HG02938 (cell line): ENCODE data around the gene SMURF1.
"Not testable (repeated sequence)": the region's sequence is repeated elsewhere in the genome, so short reads cannot be mapped to it uniquely, and the experiment has no call there.

Experiments
- ATAC-seq: cut with Tn5 transposase; IDR thresholded peaks from one replicate; pipeline ENCODE4 v1.9.1; 2021; ENCODE audit warnings: mild to moderate bottlenecking, moderate library complexity; ENCODE audit not compliant: unreplicated experiment

Gene SMURF1

DNA sequence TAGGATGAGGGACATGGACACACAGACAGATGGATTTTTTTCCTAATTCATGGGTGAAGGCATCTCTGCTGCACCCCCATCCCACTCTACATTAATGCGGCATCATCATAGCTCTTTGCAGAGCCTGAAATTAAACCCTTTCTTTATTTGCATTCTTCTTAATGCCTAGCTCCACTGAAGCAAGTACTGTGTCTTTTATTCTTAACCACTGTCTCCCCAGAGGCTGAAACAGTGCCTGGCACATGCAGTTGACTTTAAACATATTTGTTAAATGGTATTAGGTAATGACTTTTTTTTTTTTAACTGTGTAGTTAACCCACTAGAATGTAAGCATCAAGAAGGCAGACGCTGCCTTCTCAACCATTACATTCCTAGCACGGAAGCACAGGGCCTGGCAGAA lies 73.5 kb downstream of the SMURF1 start:
- ATAC-seq = no peak

DNA sequence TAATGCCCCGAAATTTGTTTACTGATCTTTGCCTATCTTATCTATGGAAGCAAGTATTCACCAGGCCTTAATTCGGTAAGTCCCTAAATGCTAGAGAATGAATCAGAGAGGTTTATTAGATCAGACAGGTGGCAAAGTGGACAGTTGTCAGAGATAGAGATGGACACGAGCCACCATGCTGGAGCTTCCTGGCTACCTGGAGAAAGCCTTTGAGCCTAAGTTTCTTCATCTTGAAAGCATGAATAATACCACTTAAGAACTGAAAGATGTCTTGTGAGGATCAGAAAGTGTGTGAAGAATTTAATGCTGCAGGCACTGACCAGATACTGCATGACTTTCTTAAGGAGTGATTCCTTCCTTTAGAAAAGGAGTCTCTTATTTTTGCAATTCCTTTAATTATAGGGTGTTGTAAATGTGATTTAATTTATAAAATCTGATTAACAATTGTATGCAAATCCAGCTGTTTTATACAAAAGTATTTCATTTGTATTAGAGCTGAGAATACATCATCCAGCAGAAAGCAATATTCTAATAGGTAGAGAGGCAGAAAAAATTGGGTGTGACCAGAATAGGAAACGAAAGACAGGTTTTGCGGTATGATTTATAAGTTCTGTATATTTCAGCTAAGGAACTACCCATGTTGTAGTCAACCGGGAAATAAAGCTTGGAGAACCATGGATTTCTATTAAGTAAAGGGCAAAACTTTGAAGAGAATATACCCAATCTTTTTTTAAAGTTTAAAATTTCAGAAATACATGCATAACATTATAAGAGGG lies 82.7 kb downstream of the SMURF1 start:
- ATAC-seq = no peak

DNA sequence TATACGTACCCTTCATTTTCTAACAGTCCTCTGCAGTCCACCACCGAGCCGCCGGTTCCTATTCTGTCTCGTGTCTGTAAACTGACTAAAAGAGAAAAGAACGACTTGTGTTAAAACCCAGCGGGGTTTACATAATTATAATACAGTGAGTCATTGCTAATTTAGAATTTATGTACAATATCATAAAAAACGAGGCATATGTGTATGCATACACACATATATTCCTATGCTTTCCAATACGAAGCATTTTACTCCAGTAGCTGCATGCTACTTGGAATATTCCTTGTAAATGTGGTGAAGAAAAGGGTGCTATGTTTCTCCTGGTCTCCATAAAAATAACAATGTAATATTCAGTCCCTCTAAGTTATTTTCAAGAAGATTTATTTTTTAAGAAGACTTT lies 89.1 kb downstream of the SMURF1 start:
- ATAC-seq = no peak

DNA sequence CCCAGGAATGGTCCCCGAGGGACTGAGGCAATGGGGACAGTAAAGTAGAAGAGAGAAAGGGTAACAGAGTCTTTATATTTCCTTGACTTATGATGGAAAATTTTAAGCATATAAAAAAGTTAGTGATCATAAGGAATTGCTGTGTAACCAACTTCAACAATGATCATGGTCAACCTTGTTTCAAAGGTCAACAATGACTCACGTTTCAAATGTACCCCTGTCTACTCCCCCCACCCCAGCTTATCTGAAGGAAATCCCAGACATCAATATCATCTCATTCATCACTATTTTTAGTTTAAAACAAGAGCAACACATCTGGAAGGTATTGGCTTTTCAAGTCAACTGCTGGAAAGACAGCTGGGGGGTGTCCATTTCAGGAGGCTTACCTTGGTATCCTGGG lies 92.9 kb downstream of the SMURF1 start:
- no peak for ATAC-seq

DNA sequence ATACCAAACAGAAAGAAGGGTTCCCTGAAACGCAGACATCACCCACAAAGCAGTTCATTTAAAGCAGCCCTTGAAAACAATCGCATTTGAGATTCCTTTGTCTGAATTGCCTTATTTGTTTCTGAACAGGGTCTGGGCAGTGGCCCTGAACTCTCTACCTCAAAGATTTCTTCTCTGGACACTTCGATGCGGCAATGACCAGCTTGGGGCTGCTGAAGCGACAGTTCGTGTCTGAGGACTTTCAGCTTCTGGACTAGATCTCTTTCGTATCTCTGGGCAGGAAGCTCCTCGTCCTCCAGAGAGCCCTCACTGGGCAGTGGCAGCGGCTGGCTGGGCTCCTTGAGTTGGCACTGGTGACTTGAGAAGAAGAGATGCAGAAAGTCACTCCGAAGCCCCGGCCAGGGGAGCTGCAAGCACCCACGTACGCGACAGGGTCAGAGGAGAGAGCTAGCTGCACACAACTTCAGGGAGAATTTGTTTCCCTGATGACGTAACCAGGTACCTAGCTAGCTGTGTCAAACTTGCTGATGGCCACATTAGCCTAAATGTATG lies 96.3 kb downstream of the SMURF1 start:
- no peak for ATAC-seq

DNA sequence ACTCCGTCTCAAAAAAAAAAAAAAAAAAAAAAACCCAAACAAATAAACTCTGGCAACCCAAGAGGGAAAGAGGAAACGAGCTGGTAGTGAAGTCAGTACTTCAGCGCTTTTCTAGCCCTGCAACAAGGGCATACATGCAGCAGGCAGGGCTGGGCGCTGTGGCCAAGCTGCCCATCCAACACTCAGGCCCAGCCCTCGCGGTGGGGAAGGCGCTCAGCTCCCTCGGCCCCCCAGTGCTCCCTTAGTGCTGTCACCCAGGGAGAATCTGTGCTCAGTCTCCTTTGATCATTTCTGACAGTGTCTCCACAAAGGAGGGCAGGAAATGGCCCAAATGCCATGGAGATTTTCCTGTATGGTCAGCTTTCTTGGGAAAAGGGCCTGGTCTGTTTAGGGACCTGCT lies 97.2 kb downstream of the SMURF1 start:
- no peak for ATAC-seq

DNA sequence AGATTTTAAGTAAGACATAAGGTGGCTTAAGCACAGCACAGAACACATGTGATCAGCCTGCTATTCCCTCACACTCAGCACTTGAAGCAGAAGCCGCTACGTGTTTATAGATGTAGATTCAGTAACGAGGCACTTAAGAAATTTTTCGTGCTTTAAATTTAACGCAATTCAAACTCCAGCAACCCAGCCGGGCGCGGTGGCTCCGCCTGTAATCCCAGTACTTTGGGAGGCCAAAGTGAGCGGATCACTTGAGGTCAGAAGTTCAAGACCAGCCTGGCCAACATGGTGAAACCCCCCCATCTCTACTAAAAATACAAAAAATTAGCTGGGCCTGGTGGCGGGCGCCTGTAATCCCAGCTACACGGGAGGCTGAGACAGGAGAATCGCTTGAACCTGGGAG lies 97.6 kb downstream of the SMURF1 start:
- not testable (repeated sequence) for ATAC-seq

DNA sequence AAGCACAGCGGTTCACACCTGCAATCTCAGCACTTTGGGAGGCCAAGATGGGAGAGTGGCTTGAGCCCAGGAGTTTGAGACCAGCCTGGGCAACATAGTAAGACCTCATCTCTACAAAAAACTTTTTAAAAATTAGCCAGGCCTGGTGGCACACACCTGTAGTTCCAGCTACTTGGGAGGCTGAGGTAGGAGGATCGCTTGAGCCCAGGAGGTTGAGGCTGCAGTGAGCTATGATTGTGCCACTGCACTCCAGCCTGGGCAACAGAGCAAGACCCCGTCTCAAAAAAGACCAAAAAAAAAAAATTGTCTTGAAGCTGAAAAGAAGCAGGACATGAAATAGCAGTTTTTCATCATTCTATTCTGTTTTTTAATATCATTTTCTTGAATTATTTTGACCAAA lies 99.0 kb downstream of the SMURF1 start:
- not testable (repeated sequence) for ATAC-seq

DNA sequence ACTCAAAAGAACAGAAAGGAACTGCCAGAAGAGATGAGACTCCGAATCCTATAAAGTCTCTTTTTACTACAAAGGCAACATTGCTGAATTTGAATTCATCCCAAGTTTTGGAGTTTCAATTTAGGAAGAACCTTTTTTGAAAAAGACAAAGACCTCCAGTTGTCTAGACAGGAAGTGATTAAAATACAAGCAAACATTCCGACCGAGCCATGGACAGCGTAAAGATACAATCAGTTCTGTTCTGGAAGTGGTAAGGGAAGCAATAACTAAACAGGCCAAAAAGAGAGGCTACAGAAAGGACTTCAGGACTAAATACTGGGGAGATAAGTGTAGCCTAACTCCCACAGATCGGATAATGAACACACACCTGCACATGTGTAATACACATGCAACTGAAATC lies 101.0 kb downstream of the SMURF1 start:
- ATAC-seq = no peak

DNA sequence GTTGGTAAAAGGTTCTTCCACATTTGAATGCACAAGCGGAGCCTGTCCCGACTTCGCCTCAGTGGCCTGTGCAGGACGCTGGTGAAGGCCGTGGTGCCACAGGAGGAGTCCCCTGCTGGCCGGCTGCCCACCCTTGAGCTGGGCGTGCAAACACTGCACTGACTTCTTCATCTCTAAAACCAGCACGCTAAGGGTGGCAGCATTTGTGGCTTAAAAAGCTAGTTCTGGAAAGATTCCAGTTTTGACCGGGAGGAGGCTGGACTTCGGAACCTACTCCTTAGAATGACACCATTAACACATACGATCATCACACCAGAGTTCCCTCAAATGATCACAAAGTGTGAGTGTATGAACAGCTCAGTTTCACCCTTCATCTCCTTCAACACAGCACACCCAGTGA lies 102.4 kb downstream of the SMURF1 start:
- ATAC-seq = no peak

DNA sequence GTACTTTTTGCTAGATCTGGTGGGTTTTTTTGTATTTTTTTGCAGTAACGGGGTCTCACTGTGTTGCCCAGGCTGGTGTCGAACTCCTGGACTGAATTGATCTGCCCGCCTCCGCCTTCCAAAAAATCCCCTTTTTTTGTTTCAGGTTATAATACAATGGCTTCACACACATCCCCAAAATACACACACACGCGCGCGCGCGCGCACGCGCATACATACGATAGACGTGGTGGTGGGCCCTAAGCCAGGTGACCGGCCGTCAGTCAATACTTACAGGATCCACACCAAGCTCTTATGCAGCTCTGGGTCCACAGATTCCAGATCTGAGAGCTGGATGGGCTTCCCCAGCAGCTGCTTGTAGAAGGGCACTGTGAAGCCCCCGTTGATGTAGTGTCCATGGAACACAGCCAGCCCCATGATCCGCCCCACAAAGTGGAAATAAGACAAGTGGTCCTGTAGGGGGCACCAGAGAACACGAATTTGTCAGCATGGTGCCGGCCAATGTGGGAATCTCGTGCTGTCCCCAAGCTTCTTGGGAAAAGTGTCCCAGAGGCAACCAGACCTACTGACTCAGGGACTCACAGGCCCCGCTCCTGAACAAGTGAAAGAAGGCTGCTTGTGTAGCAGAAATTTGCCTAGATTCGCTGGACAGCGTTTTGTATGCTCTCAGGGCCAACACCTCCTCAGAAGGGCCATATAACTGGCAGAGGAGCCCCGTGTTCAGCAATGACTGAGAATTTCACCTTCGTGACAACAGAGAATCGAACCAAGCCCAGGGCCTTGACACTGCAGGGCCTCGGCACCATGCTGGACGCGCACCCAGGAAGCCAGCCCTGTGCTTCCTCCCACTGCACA lies 103.6 kb downstream of the SMURF1 start:
- ATAC-seq = no peak

DNA sequence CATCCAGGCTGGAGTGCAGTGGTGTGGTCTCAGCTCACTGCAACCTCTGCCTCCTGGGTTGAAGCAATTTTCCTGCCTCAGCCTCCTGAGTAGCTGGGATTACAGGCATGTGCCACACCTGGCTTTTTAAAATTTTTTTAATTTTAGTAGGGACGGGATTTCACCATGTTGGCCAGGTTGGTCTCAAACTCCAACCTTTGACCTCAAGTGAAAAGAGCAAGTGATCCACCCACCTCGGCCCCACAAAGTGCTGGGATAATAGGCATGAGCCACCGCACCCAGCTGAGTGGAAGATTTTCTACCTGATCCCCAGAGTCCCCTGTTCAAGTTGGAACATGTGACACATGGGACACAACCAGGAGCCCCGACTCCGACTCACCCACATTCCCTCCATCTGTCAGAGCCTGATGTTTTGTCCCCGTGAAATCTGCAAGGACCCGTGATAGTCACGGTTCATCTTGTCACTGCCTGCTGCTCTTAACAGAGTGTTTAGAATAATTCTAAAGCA lies 104.5 kb downstream of the SMURF1 start:
- ATAC-seq = no peak

DNA sequence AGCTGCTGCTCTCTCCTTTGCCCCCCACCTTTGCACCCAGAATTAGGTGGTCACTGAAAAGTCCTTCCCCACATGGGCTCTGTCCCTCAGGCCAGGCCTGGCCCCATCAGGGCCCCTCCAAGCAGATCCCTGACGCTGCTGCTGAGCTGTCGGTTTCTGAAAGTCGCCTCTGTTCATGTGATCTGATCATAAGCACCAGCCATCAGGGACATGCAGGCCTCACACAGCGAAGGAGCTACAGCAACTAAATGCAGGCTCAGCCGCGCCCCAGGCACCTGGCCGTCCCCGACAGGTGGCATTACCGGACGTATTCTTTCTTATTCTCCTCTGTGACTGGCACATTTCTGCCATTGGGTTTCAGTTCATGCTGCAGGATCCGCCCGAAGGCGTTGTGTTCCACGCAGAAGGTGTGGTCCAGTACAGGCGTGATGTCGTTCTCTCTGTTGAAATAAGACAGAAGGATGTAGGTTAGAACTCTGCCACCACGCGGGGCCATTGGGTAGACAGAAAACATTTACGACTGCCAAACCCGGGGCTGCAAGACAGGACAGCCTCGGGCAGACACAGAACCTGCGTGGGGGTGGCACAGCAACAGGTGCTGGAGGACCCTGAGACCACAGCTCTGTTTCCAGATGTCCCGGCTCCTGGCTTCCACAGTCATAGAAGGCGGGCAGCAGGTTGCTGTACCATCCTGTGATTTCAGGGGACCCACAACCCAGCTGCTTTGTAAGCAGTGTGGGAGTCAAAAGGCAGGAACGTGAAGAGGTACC lies 105.6 kb downstream of the SMURF1 start:
- ATAC-seq = no peak

DNA sequence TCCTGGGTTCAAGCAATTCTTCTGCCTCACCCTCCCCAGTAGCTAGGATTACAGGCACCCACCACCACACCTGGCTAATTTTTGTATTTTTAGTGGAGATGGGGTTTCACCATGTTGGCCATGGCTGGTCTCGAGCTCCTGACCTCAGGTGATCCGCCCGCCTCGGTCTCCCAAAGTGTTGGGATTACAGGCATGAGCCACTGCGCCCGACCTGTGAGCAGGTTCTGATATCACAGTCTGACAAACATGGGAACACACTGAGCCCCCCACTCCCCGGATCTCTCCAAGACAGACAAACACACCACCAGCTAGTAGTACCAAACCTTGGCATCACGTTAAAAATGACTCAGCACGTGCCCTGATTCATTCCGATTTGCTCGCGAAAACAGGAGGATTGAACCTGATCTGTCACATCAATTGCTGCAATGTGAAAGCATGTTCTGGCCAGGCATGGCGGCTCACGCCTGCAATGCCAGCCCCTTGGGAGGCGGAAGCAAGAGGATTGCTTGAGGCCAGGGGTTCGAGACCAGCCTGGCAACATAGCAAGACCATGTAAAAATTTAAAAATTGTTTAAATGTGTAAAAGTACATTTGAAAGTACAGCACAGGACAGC lies 106.5 kb downstream of the SMURF1 start:
- ATAC-seq = no peak

DNA sequence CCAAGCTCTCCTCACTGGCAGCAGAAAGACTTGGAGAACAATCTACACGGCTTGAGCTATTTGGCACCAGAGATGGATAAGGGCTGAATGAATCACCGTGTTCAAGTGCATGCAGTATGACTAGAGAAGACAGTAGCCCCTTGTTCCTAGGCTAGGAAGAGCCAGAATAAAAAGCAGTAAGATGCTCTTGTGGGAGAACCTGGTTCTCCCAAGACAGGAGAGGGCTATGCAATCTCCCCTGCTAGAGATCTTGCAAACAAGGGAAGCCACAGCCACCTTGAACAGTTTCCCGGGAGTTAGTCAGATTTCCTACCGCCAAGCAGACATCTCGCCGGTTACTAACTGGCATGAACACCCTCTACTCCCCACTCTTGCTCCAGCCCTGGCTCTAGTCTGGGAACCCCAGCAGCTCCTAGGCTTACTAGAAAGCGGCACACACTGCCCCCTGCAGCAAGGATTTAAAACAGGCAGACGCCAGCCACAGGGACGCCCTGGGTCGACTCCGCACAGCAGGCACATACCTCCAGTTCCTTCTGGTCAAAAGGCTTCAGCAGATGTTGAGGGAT lies 107.3 kb downstream of the SMURF1 start:
- no peak for ATAC-seq

DNA sequence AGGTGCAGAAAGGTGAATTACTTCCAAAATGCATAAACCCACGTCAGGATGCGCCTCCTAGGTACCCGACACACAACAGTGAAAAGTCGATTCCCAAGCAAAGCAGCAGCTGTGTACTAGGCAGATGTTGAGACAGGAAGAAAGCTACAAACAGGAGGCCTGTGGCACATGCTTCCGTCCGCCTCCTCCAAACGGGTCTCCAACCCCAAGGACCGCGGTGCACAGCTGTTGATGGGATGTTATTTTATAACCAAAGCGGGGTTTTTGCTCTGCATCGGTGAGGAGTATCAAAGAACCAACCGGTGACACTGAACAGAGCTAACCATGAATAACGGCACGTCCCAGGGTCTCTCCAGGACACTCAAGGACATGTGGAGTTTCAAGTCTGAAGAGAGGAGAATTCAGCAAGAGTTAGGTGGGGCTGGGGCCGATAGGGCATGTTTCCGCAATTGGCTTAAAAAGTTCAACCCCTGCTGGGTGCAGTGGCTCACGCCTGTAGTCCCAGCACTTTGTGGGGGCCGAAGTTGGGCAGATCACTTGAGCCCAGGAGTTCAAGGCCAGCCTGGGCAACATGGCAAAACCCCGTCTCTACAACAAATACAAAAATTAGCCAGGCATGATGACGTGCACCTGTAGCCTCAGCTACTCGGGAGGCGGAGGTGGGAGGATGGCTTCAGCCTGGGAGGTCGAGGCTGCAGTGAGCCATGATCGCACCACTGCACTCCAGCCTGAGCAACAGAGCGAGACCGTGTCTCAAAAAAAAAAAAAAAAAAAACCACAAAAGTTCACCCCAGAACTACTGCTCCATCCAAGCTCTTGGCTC lies 108.0 kb downstream of the SMURF1 start:
- ATAC-seq = no peak

DNA sequence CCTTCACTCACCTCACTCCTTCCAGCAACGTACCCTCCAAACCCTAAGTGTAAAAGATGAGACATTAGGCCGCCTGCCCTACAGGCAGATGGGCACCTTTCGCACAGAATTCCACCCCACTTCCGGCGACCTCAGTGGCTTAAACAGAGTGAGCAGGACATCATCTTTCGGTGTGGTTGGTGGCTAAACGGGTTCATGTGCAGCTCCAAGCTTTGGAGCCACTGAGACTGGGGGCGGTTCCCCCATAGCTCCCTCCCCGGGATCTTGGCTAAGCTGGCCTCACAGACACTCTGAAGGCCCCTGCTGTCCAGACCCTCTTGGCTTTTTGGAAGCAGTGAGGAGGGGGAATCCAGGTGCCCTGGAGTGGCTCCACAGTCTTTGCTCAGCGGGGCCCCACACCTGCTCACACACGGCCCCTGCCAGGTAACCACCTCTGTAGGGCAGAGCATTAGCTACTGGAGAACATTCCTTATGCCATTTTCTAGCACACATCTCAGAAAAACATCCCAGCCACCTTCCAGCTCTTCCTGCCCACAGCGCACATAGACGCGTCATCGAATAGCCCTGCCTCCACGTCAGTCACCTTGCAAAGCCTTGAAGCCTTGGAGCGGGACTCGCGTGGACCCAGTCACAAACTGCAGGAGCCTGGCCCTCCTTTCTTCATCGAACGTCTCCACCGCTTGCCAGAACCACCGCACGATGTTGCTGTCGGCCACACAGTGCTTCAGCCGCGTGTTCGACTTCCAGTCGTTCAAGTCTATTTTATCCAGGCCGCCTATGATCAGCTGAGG lies 108.8 kb downstream of the SMURF1 start:
- ATAC-seq = no peak

DNA sequence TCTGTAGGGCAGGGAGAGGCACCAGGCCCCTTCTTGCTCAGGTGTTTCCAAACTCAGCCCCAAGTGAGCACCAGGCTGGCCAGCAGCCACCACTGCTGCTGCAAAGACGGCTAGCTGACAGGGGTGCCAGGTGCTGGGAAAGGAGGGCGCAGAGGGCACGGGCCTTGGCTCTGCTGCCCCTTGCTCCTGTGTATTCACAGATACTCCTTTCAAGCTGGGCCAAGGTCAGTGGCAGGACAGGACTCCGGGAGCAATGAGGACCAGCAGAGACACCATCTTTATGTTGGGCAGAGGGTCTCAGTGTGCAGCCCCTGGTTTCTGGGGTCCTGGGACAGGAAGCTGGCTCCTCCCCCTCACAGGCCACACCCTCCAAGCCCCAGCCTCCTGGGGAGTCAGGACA lies 110.1 kb downstream of the SMURF1 start:
- ATAC-seq = no peak

DNA sequence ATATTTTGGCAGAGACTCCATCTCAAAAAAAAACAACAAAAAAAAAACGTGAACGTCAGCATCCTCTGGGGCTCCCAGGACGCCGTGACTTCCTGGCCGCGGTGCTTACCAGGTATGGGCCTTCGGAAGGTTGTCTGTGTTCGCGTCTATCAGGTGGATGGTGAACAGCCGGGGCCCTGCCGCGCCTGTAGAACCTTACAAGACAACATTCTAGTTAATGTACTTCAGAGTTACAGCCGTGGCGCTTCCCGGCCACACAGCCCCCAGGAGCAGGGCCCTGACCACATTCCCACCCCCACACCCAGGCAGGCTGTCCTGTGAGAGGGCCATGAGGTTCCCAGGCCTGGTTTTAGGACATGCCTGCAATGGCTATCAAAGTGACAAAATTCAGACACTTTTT lies 111.0 kb downstream of the SMURF1 start:
- ATAC-seq = no peak
